H1 (cell line): ENCODE measurements around the gene GNAI2. TPM values are rescaled to one million over a fixed set of nuclear protein-coding genes. Genes with fewer than 3 reads are reported as not detected.

Experiments used
- CBX8 ChIP-seq: fragments of 300-800, 300-1000 bp; sonication (generic); IDR thresholded peaks from 2 replicates; pipeline ENCODE4 v1.7.1; 2016; ENCODE audit warnings: low read depth, low read length, borderline replicate concordance
- FOSL1 ChIP-seq: IDR thresholded peaks from 2 replicates; pipeline ENCODE4 v1.6.1; 2011; ENCODE audit warnings: mild to moderate bottlenecking, low read depth, low read length, moderate library complexity; ENCODE audit not compliant: insufficient read depth
- JUN ChIP-seq: IDR thresholded peaks from 2 replicates; pipeline ENCODE4 v1.6.1; 2011; ENCODE audit warnings: low read depth, mild to moderate bottlenecking, improper control_type of control experiment, low read length
- NANOG ChIP-seq: IDR thresholded peaks from 2 replicates; pipeline ENCODE4 v1.6.1; 2011; ENCODE audit warnings: low read length, low read depth, mild to moderate bottlenecking, inconsistent platforms; ENCODE audit not compliant: insufficient read depth, poor library complexity, severe bottlenecking
- SP2 ChIP-seq: IDR thresholded peaks from 2 replicates; pipeline ENCODE4 v1.6.1; 2012; ENCODE audit warnings: mild to moderate bottlenecking, low read length, inconsistent platforms
- polyA plus RNA-seq, 7 experiments: library from polyadenylated mRNA; depleted of rRNA in 3 of 7; stranded (reverse) in 5 of 7; unstranded in 2 of 7; fragments of >200 nt in 5 of 7; fragments of 200-250 nt in 2 of 7; gene quantifications; 1 replicate in 5 of 7; 2 replicates in 1 of 7; 4 replicates in 1 of 7; pipeline versions ENCODE4 v1.2.1 to v1.2.3, GENCODE V29; 2011 to 2013; ENCODE audit warnings: missing spikeins in 2 of 7, mixed read lengths in 2 of 7
- total RNA-seq: library from RNA; stranded (reverse); fragmentation: NEBNext Ultra II Directional; extraction: Animal tissue kit (Norgen Biotek cat#: 25700); gene quantifications from 2 replicates; pipeline ENCODE4 v1.2.1, GENCODE V29; 2021
- TF ChIP-seq, protein P1 (sequence below): fragments of 300-600 bp; sonication (generic); IDR thresholded peaks from 2 replicates; pipeline ENCODE4 v1.7.1; 2012; ENCODE audit warnings: low read length, moderate library complexity, mild to moderate bottlenecking, inconsistent platforms; ENCODE audit not compliant: insufficient replicate concordance
- TF ChIP-seq, protein P2 (sequence below), 3 experiments: IDR thresholded peaks; 1 replicate in 2 of 3; 2 replicates in 1 of 3; pipeline versions ENCODE4 v1.5.1 to v1.6.1; 2011; ENCODE audit warnings: low read length in 3 of 3, mild to moderate bottlenecking in 3 of 3, inconsistent platforms in 2 of 3, low read depth in 1 of 3, moderate library complexity in 1 of 3; ENCODE audit not compliant: insufficient read depth in 1 of 3; ENCODE audit errors: control extremely low read depth in 1 of 3
- TF ChIP-seq, protein P3 (sequence below): IDR thresholded peaks from 2 replicates; pipeline ENCODE4 v1.6.1; 2011; ENCODE audit warnings: low read depth, mild to moderate bottlenecking, low read length; ENCODE audit not compliant: insufficient read depth

Gene GNAI2
- total and polyA plus RNA-seq, 2 of the 8 experiments (the other 6 are each of a cell fraction or from before 2014, with no cell fraction given): 168 to 539 TPM

DNA sequence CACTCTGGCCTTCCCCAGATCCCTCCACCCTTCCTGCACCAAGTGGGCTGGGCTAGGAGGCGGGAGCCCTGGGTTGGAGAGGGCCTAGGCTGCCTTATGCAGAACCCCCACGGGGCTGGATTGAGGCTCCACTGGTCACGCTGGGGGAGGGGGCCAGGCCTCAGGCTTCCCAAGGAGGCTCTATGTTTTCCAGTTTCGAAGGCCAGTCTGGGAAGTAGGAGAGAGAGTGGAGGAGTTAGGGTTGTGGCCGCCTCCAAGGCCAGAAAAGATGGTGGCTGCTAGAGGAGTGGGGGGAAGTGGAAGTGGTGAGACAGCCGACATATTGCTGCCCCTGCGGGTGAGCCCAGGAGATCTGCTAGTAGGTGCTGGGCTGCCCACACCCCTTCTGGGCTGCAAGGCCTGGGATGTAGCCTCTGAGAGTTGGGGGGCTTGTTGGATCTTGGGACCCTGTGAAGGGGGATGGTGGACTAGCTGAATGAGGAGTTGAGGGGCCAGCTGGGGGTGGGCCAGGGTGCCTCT is 1.2 kb downstream of the GNAI2 start (continued):
- TF ChIP-seq, protein P1, sequence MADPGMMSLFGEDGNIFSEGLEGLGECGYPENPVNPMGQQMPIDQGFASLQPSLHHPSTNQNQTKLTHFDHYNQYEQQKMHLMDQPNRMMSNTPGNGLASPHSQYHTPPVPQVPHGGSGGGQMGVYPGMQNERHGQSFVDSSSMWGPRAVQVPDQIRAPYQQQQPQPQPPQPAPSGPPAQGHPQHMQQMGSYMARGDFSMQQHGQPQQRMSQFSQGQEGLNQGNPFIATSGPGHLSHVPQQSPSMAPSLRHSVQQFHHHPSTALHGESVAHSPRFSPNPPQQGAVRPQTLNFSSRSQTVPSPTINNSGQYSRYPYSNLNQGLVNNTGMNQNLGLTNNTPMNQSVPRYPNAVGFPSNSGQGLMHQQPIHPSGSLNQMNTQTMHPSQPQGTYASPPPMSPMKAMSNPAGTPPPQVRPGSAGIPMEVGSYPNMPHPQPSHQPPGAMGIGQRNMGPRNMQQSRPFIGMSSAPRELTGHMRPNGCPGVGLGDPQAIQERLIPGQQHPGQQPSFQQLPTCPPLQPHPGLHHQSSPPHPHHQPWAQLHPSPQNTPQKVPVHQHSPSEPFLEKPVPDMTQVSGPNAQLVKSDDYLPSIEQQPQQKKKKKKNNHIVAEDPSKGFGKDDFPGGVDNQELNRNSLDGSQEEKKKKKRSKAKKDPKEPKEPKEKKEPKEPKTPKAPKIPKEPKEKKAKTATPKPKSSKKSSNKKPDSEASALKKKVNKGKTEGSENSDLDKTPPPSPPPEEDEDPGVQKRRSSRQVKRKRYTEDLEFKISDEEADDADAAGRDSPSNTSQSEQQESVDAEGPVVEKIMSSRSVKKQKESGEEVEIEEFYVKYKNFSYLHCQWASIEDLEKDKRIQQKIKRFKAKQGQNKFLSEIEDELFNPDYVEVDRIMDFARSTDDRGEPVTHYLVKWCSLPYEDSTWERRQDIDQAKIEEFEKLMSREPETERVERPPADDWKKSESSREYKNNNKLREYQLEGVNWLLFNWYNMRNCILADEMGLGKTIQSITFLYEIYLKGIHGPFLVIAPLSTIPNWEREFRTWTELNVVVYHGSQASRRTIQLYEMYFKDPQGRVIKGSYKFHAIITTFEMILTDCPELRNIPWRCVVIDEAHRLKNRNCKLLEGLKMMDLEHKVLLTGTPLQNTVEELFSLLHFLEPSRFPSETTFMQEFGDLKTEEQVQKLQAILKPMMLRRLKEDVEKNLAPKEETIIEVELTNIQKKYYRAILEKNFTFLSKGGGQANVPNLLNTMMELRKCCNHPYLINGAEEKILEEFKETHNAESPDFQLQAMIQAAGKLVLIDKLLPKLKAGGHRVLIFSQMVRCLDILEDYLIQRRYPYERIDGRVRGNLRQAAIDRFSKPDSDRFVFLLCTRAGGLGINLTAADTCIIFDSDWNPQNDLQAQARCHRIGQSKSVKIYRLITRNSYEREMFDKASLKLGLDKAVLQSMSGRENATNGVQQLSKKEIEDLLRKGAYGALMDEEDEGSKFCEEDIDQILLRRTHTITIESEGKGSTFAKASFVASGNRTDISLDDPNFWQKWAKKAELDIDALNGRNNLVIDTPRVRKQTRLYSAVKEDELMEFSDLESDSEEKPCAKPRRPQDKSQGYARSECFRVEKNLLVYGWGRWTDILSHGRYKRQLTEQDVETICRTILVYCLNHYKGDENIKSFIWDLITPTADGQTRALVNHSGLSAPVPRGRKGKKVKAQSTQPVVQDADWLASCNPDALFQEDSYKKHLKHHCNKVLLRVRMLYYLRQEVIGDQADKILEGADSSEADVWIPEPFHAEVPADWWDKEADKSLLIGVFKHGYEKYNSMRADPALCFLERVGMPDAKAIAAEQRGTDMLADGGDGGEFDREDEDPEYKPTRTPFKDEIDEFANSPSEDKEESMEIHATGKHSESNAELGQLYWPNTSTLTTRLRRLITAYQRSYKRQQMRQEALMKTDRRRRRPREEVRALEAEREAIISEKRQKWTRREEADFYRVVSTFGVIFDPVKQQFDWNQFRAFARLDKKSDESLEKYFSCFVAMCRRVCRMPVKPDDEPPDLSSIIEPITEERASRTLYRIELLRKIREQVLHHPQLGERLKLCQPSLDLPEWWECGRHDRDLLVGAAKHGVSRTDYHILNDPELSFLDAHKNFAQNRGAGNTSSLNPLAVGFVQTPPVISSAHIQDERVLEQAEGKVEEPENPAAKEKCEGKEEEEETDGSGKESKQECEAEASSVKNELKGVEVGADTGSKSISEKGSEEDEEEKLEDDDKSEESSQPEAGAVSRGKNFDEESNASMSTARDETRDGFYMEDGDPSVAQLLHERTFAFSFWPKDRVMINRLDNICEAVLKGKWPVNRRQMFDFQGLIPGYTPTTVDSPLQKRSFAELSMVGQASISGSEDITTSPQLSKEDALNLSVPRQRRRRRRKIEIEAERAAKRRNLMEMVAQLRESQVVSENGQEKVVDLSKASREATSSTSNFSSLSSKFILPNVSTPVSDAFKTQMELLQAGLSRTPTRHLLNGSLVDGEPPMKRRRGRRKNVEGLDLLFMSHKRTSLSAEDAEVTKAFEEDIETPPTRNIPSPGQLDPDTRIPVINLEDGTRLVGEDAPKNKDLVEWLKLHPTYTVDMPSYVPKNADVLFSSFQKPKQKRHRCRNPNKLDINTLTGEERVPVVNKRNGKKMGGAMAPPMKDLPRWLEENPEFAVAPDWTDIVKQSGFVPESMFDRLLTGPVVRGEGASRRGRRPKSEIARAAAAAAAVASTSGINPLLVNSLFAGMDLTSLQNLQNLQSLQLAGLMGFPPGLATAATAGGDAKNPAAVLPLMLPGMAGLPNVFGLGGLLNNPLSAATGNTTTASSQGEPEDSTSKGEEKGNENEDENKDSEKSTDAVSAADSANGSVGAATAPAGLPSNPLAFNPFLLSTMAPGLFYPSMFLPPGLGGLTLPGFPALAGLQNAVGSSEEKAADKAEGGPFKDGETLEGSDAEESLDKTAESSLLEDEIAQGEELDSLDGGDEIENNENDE: no peak
- TF ChIP-seq NANOG (no peak), FOSL1 (no peak), JUN (no peak), CBX8 (no peak), SP2 (no peak)
- TF ChIP-seq, protein P2, sequence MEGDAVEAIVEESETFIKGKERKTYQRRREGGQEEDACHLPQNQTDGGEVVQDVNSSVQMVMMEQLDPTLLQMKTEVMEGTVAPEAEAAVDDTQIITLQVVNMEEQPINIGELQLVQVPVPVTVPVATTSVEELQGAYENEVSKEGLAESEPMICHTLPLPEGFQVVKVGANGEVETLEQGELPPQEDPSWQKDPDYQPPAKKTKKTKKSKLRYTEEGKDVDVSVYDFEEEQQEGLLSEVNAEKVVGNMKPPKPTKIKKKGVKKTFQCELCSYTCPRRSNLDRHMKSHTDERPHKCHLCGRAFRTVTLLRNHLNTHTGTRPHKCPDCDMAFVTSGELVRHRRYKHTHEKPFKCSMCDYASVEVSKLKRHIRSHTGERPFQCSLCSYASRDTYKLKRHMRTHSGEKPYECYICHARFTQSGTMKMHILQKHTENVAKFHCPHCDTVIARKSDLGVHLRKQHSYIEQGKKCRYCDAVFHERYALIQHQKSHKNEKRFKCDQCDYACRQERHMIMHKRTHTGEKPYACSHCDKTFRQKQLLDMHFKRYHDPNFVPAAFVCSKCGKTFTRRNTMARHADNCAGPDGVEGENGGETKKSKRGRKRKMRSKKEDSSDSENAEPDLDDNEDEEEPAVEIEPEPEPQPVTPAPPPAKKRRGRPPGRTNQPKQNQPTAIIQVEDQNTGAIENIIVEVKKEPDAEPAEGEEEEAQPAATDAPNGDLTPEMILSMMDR (IDR thresholded peaks at IDR 0.05; ENCODE audit: control extremely low read depth in 1 of 3, insufficient read depth in 1 of 3, low read depth in 1 of 3, low read length in 3 of 3): no peak
- TF ChIP-seq, protein P3, sequence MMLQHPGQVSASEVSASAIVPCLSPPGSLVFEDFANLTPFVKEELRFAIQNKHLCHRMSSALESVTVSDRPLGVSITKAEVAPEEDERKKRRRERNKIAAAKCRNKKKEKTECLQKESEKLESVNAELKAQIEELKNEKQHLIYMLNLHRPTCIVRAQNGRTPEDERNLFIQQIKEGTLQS: no peak
